Measurements from ENCODE around the gene CPE.

CPE gene

GRCh38 chr4:165426823-165427222 is 48.0 kb downstream of the CPE start:
- no peak for DNase-seq (ENCODE audit: low spot score)
- no peak for TF ChIP-seq CTCF (conservative IDR thresholded peaks at IDR 0.05; ENCODE audit: low read depth)
- ChIA-PET POLR2A (ENCODE audit: low non-redundant PET) (no interaction called here), CTCF (interaction anchor here (0.6 to 1.0 kb wide), 2 partner anchors 70 to 705 kb away, joined by 3 read pairs; no protein-coding TSS in a partner anchor)
- H3K27ac ChIP-seq = no peak overlapping the region

GRCh38 chr4:165428957-165429356 is 50.1 kb downstream of the CPE start:
- ChIA-PET POLR2A (ENCODE audit: low non-redundant PET) (no interaction called here), CTCF (no interaction called here)
- TF ChIP-seq CTCF (conservative IDR thresholded peaks at IDR 0.05; ENCODE audit: low read depth) = no peak
- no peak for DNase-seq (ENCODE audit: low spot score)
- H3K27ac ChIP-seq = no peak overlapping the region

- POLR2A ChIA-PET (ENCODE audit: low non-redundant PET) = no interaction called here
- CTCF ChIA-PET = interaction anchor here (1.7 kb wide), 1 partner anchor 302 kb away, joined by 6 read pairs; no protein-coding TSS in a partner anchor
- DNase-seq (ENCODE audit: low spot score) = no peak
- no peak for TF ChIP-seq CTCF (conservative IDR thresholded peaks at IDR 0.05; ENCODE audit: low read depth)
- H3K27ac ChIP-seq = no peak overlapping the region
These were observed 54.7 kb downstream of the CPE start for GRCh38 chr4:165433529-165433928.

GRCh38 chr4:165437691-165438090 is 58.9 kb downstream of the CPE start:
- CTCF ChIA-PET = no interaction called here
- no peak overlapping the region for H3K27ac ChIP-seq
- POLR2A ChIA-PET (ENCODE audit: low non-redundant PET) = no interaction called here
- no peak for TF ChIP-seq CTCF (conservative IDR thresholded peaks at IDR 0.05; ENCODE audit: low read depth)
- DNase-seq (ENCODE audit: low spot score) = no peak

GRCh38 chr4:165439344-165439743 is 60.5 kb downstream of the CPE start:
- H3K27ac ChIP-seq = no peak overlapping the region
- DNase-seq (ENCODE audit: low spot score) = no peak
- POLR2A ChIA-PET (ENCODE audit: low non-redundant PET) = no interaction called here
- no peak for TF ChIP-seq CTCF (conservative IDR thresholded peaks at IDR 0.05; ENCODE audit: low read depth)
- CTCF ChIA-PET = interaction anchor here (0.6 kb wide), 1 partner anchor 101 kb away, joined by 3 read pairs; no protein-coding TSS in a partner anchor

GRCh38 chr4:165439981-165440380 is 61.2 kb downstream of the CPE start:
- CTCF ChIA-PET = no interaction called here
- no peak overlapping the region for H3K27ac ChIP-seq
- TF ChIP-seq CTCF (conservative IDR thresholded peaks at IDR 0.05; ENCODE audit: low read depth) = no peak
- POLR2A ChIA-PET (ENCODE audit: low non-redundant PET) = no interaction called here
- DNase-seq (ENCODE audit: low spot score) = no peak

All from RWPE1 (cell line).